Gastroesophageal sphincter (tissue), 4 donors: ENCODE measurements around the gene C17orf67. TPM values are rescaled to one million over a fixed set of nuclear protein-coding genes. Genes with fewer than 3 reads are reported as not detected.
"Not testable (repeated sequence)": the region's sequence is repeated elsewhere in the genome, so short reads cannot be mapped to it uniquely, and the experiment has no call there.

Source experiments
- ATAC-seq: fragments of 150-250 bp; one replicate; pipeline ENCODE4 v1.9.1; 2016; ENCODE audit warnings: mild to moderate bottlenecking, moderate library complexity
- H3K27ac ChIP-seq, 4 donors: fragments of 200-600 bp; sonication (generic) in 3 of 4; 1 replicate in 3 of 4; 2 replicates in 1 of 4; pipeline ENCODE4 v1.5.1; 2016 to 2019
- H3K27me3 ChIP-seq: fragments of 200-600 bp; sonication (generic); one replicate; pipeline ENCODE4 v1.5.1; 2019
- H3K36me3 ChIP-seq, 2 donors: fragments of 200-600 bp; sonication (generic); one replicate each; pipeline ENCODE4 v1.5.1; 2019; ENCODE audit warnings: control low read depth in 1 of 2
- H3K4me1 ChIP-seq, 3 donors: fragments of 200-600 bp; sonication (generic); 1 replicate in 2 of 3; 2 replicates in 1 of 3; pipeline ENCODE4 v1.5.1; 2016 to 2019; ENCODE audit warnings: control low read depth in 2 of 3
- H3K4me3 ChIP-seq, 2 donors: fragments of 200-600 bp; sonication (generic); one replicate each; pipeline ENCODE4 v1.5.1; 2019; ENCODE audit warnings: mild to moderate bottlenecking in 1 of 2, moderate library complexity in 1 of 2
- H3K9me3 ChIP-seq, 3 donors: fragments of 200-600 bp; sonication (generic); one replicate each; pipeline ENCODE4 v1.5.1; 2017 to 2019; ENCODE audit warnings: control low read depth in 2 of 3
- CTCF ChIP-seq, 4 experiments: fragments of 200-600 bp in 2 of 4; fragments of 450-650 bp in 2 of 4; sonication (generic) in 1 of 4; IDR thresholded peaks; one replicate each; pipeline ENCODE4 v1.5.1; 2017 to 2019; ENCODE audit warnings: antibody characterized with exemption in 4 of 4, mild to moderate bottlenecking in 2 of 4, moderate library complexity in 2 of 4
- EP300 ChIP-seq: sonication (generic); formaldehyde crosslinking; IDR thresholded peaks from one replicate; pipeline ENCODE4 v1.6.1; 2017; ENCODE audit warnings: antibody characterized with exemption, mild to moderate bottlenecking
- POLR2A ChIP-seq, 2 donors: fragments of 450-650 bp; IDR thresholded peaks; one replicate each; pipeline ENCODE4 v1.6.1; 2017; ENCODE audit warnings: antibody characterized with exemption in 2 of 2, mild to moderate bottlenecking in 2 of 2, moderate library complexity in 1 of 2
- POLR2AphosphoS5 ChIP-seq: sonication (generic); formaldehyde crosslinking; IDR thresholded peaks from one replicate; pipeline ENCODE4 v1.6.1; 2017; ENCODE audit warnings: antibody characterized with exemption
- WGBS, 2 donors: methylation state at CpG; one replicate each; pipeline ENCODE4 v1.1.5; 2018; ENCODE audit warnings: low coverage in 1 of 2; 5-methylcytosine and 5-hydroxymethylcytosine counted together
- total RNA-seq, 4 donors: library from RNA; depleted of rRNA; stranded (reverse); fragments of >200 nt; gene quantifications; one replicate each; pipeline ENCODE4 v1.1.0, GENCODE V29; 2016

The C17orf67 gene
- total RNA-seq, 4 donors from 2014 or later, result 1.1 to 3.5 (median 2.3) TPM

GRCh38 chr17:56765449-56765848, 68.3 kb downstream of the C17orf67 start:
- no peak for TF ChIP-seq EP300
- TF ChIP-seq CTCF (IDR thresholded peaks at IDR 0.05), result no peak
- no peak for TF ChIP-seq POLR2A (IDR thresholded peaks at IDR 0.05)
- TF ChIP-seq POLR2AphosphoS5, result no peak

GRCh38 chr17:56762988-56763387, 70.7 kb downstream of the C17orf67 start:
- H3K9me3 ChIP-seq, result no peaks in the 10 kb centered on the region
- H3K4me1 ChIP-seq, result no peaks in the 10 kb centered on the region
- WGBS, 2 donors, result 77% methylated on average over 1 of the region's 1 CpG; no CpG with 5 or more reads in 1 of the 2 donors
- no peak for TF ChIP-seq POLR2A (IDR thresholded peaks at IDR 0.05)
- TF ChIP-seq POLR2AphosphoS5, result no peak
- no peak for TF ChIP-seq CTCF (IDR thresholded peaks at IDR 0.05)
- no peak for TF ChIP-seq EP300
- no peaks in the 10 kb centered on the region for H3K36me3 ChIP-seq
- H3K27me3 ChIP-seq, result no peaks in the 10 kb centered on the region
- no peak overlapping the region for H3K27ac ChIP-seq
- H3K4me3 ChIP-seq, result no peak overlapping the region
- ATAC-seq, result no peak

More at GRCh38 chr17:56765449-56765848, 68.3 kb downstream of the C17orf67 start:
- Histone ChIP-seq H3K4me3 (no peak overlapping the region), H3K27ac (no peak overlapping the region), H3K36me3 (no peaks in the 10 kb centered on the region), H3K27me3 (no peaks in the 10 kb centered on the region), H3K9me3 (no peaks in the 10 kb centered on the region), H3K4me1 (no peaks in the 10 kb centered on the region)
- WGBS, 2 donors, result 90 to 93% methylated on average over 2 to 4 of the region's 4 CpGs
- ATAC-seq, result no peak

GRCh38 chr17:56762144-56762543, 71.6 kb downstream of the C17orf67 start:
- H3K9me3 ChIP-seq, result no peaks in the 10 kb centered on the region
- TF ChIP-seq POLR2A (IDR thresholded peaks at IDR 0.05), result no peak
- TF ChIP-seq CTCF (IDR thresholded peaks at IDR 0.05), result no peak
- no peak for TF ChIP-seq POLR2AphosphoS5
- no peak for TF ChIP-seq EP300
- H3K27ac ChIP-seq, result no peak overlapping the region
- H3K36me3 ChIP-seq, result no peaks in the 10 kb centered on the region
- H3K4me1 ChIP-seq, result no peaks in the 10 kb centered on the region
- H3K27me3 ChIP-seq, result no peaks in the 10 kb centered on the region
- WGBS, 2 donors, result 86 to 90% methylated on average over 4 to 5 of the region's 5 CpGs
- no peak for ATAC-seq
- no peak overlapping the region for H3K4me3 ChIP-seq

GRCh38 chr17:56761387-56761786, 72.3 kb downstream of the C17orf67 start:
- H3K9me3 ChIP-seq, result no peaks in the 10 kb centered on the region
- 100% methylated on average over 1 of the region's 2 CpGs; no CpG with 5 or more reads in 1 of the 2 donors for WGBS, 2 donors
- H3K36me3 ChIP-seq, result no peaks in the 10 kb centered on the region
- no peak overlapping the region for H3K4me3 ChIP-seq
- H3K27ac ChIP-seq, result no peak overlapping the region
- TF ChIP-seq POLR2A (IDR thresholded peaks at IDR 0.05), result no peak
- TF ChIP-seq CTCF (IDR thresholded peaks at IDR 0.05), result no peak
- TF ChIP-seq POLR2AphosphoS5, result no peak
- no peak for TF ChIP-seq EP300
- peaks cover 5% of the 10 kb centered on the region for H3K27me3 ChIP-seq
- ATAC-seq, result no peak
- H3K4me1 ChIP-seq, result no peaks in the 10 kb centered on the region

- H3K27ac ChIP-seq, H3K36me3 ChIP-seq, H3K27me3 ChIP-seq, H3K9me3 ChIP-seq, H3K4me3 ChIP-seq, ATAC-seq, H3K4me1 ChIP-seq: not testable (repeated sequence)
- 93 to 94% methylated on average over 3 to 6 of the region's 7 CpGs for WGBS, 2 donors
These were observed 76.1 kb downstream of the C17orf67 start for GRCh38 chr17:56757611-56758010.
